ENCODE measurements around the gene RIPOR3. TPM values are rescaled to one million over a fixed set of nuclear protein-coding genes. Genes with fewer than 3 reads are reported as not detected.

The RIPOR3 gene
- polyA plus RNA-seq, 1 donor from 2014 or later: not detected

DNA sequence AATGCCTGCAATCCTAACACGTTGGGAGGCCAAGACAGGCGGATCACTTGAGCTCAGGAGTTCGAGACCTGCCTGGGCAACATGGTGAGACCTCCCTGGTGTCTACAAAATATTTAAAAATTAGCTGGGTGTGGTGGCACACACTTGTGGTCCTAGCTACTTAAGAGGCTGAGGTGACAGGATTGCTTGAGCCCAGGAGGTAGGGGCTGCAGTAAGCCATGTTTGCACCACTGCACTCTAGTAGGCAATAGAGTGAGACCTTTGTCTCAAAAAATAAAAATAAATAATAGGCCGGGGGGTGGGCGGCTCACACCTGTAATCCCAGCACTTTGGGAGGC, 18.3 kb upstream of the RIPOR3 start:
- no peak overlapping the region for H3K27ac ChIP-seq (ENCODE audit: low read length)
- no peak overlapping the region for H3K4me3 ChIP-seq (ENCODE audit: low read length)
- no peaks in the 10 kb centered on the region for H3K9me3 ChIP-seq (ENCODE audit: low read length)
- H3F3A ChIP-seq (ENCODE audit: insufficient read depth, low read length, poor library complexity, severe bottlenecking): no peaks in the 10 kb centered on the region
- H3K4me2 ChIP-seq (ENCODE audit: low read length): no peak overlapping the region
- no peaks in the 10 kb centered on the region for H3K27me3 ChIP-seq (ENCODE audit: insufficient read depth, low read depth, low read length)
- no peak overlapping the region for H3K9ac ChIP-seq (ENCODE audit: low read length)
- no peak for TF ChIP-seq RAD21 (conservative IDR thresholded peaks at IDR 0.05)
- TF ChIP-seq MXI1 (conservative IDR thresholded peaks at IDR 0.05; ENCODE audit: poor library complexity, severe bottlenecking): no peak
- no peak for TF ChIP-seq EP300 (conservative IDR thresholded peaks at IDR 0.05; ENCODE audit: poor library complexity, severe bottlenecking)
- no peak for TF ChIP-seq POLR2AphosphoS5 (IDR thresholded peaks at IDR 0.05)
- TF ChIP-seq SMC3 (conservative IDR thresholded peaks at IDR 0.05; ENCODE audit: poor library complexity): no peak
- TF ChIP-seq, protein P1, sequence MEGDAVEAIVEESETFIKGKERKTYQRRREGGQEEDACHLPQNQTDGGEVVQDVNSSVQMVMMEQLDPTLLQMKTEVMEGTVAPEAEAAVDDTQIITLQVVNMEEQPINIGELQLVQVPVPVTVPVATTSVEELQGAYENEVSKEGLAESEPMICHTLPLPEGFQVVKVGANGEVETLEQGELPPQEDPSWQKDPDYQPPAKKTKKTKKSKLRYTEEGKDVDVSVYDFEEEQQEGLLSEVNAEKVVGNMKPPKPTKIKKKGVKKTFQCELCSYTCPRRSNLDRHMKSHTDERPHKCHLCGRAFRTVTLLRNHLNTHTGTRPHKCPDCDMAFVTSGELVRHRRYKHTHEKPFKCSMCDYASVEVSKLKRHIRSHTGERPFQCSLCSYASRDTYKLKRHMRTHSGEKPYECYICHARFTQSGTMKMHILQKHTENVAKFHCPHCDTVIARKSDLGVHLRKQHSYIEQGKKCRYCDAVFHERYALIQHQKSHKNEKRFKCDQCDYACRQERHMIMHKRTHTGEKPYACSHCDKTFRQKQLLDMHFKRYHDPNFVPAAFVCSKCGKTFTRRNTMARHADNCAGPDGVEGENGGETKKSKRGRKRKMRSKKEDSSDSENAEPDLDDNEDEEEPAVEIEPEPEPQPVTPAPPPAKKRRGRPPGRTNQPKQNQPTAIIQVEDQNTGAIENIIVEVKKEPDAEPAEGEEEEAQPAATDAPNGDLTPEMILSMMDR (IDR thresholded peaks at IDR 0.05; ENCODE audit: poor library complexity, severe bottlenecking): no peak
- TF ChIP-seq, protein P2, sequence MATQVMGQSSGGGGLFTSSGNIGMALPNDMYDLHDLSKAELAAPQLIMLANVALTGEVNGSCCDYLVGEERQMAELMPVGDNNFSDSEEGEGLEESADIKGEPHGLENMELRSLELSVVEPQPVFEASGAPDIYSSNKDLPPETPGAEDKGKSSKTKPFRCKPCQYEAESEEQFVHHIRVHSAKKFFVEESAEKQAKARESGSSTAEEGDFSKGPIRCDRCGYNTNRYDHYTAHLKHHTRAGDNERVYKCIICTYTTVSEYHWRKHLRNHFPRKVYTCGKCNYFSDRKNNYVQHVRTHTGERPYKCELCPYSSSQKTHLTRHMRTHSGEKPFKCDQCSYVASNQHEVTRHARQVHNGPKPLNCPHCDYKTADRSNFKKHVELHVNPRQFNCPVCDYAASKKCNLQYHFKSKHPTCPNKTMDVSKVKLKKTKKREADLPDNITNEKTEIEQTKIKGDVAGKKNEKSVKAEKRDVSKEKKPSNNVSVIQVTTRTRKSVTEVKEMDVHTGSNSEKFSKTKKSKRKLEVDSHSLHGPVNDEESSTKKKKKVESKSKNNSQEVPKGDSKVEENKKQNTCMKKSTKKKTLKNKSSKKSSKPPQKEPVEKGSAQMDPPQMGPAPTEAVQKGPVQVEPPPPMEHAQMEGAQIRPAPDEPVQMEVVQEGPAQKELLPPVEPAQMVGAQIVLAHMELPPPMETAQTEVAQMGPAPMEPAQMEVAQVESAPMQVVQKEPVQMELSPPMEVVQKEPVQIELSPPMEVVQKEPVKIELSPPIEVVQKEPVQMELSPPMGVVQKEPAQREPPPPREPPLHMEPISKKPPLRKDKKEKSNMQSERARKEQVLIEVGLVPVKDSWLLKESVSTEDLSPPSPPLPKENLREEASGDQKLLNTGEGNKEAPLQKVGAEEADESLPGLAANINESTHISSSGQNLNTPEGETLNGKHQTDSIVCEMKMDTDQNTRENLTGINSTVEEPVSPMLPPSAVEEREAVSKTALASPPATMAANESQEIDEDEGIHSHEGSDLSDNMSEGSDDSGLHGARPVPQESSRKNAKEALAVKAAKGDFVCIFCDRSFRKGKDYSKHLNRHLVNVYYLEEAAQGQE (IDR thresholded peaks at IDR 0.05; ENCODE audit: borderline replicate concordance): no peak
- TF ChIP-seq TAF1 (IDR thresholded peaks at IDR 0.05; ENCODE audit: low read depth): no peak
- no peak for TF ChIP-seq EZH2 (IDR thresholded peaks at IDR 0.05; ENCODE audit: borderline replicate concordance, insufficient read depth, low read length, poor library complexity, severe bottlenecking)
- H4K20me1 ChIP-seq (ENCODE audit: insufficient read depth): no peaks in the 10 kb centered on the region
- H3K36me3 ChIP-seq (ENCODE audit: insufficient read depth, low read length): no peaks in the 10 kb centered on the region
- no peaks in the 10 kb centered on the region for H3K9me2 ChIP-seq (ENCODE audit: insufficient read depth, low read length)
- H2AFZ ChIP-seq (ENCODE audit: low read depth, low read length): no peak overlapping the region
- H3K79me2 ChIP-seq (replicated peaks; ENCODE audit: insufficient read depth, low read length): no peaks in the 10 kb centered on the region

DNA sequence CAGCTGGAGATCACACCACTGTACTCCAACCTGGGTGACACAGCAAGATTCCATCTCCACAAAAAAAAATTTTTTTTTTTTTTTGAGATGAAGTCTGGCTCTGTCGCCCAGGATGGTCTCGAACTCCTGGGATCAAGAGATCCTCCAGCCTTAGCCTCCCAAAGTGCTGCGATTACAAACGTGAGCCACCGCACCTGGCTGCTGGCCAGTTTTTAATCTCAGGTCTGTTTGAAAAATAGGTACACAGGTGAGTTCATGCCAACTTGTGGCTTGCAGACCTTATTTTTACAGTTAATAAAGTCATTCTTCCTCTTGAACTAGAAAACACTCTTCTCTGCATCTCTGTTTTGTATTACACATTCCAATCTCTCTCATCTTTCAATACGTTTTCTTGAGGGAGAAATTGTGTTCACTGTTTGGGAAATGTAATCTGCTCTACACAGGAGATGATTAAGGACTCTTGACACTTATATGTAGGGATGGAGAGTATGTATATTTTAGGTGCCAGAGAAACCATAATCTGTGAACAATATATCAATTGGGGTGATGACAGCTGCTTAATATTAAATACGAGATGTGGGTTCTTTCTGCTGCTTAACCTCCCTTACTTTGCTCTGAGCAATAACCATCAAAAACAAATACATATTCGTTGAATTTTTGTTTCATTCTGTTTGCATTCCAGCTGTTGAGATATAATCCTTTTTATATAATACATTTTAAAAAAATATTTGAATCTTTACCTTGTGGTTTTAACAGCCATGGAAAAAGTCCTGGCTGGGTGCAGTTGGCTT, 17.7 kb upstream of the RIPOR3 start:
- Histone ChIP-seq H2AFZ (ENCODE audit: low read depth, low read length) (no peak overlapping the region), H3K9me3 (ENCODE audit: low read length) (no peaks in the 10 kb centered on the region), H3K27ac (ENCODE audit: low read length) (no peak overlapping the region), H3K27me3 (ENCODE audit: insufficient read depth, low read depth, low read length) (no peaks in the 10 kb centered on the region), H3K9me2 (ENCODE audit: insufficient read depth, low read length) (no peaks in the 10 kb centered on the region), H3K4me3 (ENCODE audit: low read length) (no peak overlapping the region), H3F3A (ENCODE audit: insufficient read depth, low read length, poor library complexity, severe bottlenecking) (no peaks in the 10 kb centered on the region), H3K36me3 (ENCODE audit: insufficient read depth, low read length) (no peaks in the 10 kb centered on the region), H3K4me2 (ENCODE audit: low read length) (no peak overlapping the region), H4K20me1 (ENCODE audit: insufficient read depth) (no peaks in the 10 kb centered on the region), H3K9ac (ENCODE audit: low read length) (no peak overlapping the region), H3K79me2 (replicated peaks; ENCODE audit: insufficient read depth, low read length) (no peaks in the 10 kb centered on the region)
- TF ChIP-seq POLR2AphosphoS5 (IDR thresholded peaks at IDR 0.05): no peak
